Epithelial cell of esophagus (primary cell): ENCODE data around the gene RAB15.

ENCODE experiments used
- DNase-seq: peaks from one replicate; pipeline ENCODE4 v3.0.0; 2010; ENCODE audit warnings: low read depth
- H3K4me3 ChIP-seq: 2 replicates; pipeline ENCODE4 v1.5.1; 2011; ENCODE audit warnings: mild to moderate bottlenecking, low read length, control low read depth
- CTCF ChIP-seq: IDR thresholded peaks from 2 replicates; pipeline ENCODE4 v1.5.1; 2011; ENCODE audit warnings: low read depth, mild to moderate bottlenecking, low read length, control low read depth, inconsistent platforms; ENCODE audit not compliant: insufficient read depth; ENCODE audit errors: missing control alignments

The RAB15 gene

GRCh38 chr14:64934338-64934929 is 37.7 kb downstream of the RAB15 start:
- no peak for TF ChIP-seq CTCF
- H3K4me3 ChIP-seq, result no peak overlapping the region
- no peak for DNase-seq

- H3K4me3 ChIP-seq, result no peak overlapping the region
- DNase-seq, result no peak
- TF ChIP-seq CTCF, result no peak
Measured at GRCh38 chr14:64932231-64932630, 39.9 kb downstream of the RAB15 start.

- H3K4me3 ChIP-seq, result no peak overlapping the region
- DNase-seq, result no peak
- no peak for TF ChIP-seq CTCF
Measured at GRCh38 chr14:64931123-64931522, 41.0 kb downstream of the RAB15 start.

GRCh38 chr14:64930085-64930843 is 41.9 kb downstream of the RAB15 start:
- no peak for DNase-seq
- no peak for TF ChIP-seq CTCF
- no peak overlapping the region for H3K4me3 ChIP-seq

GRCh38 chr14:64929014-64929359 is 43.1 kb downstream of the RAB15 start:
- H3K4me3 ChIP-seq, result no peak overlapping the region
- DNase-seq, result no peak
- no peak for TF ChIP-seq CTCF

GRCh38 chr14:64928239-64929013 is 43.7 kb downstream of the RAB15 start:
- no peak for TF ChIP-seq CTCF
- H3K4me3 ChIP-seq, result no peak overlapping the region
- DNase-seq, result no peak
